Tongue (tissue), 2 donors: ENCODE data around the gene CLIP4. TPM values are rescaled to one million over a fixed set of nuclear protein-coding genes. Genes with fewer than 3 reads are reported as not detected.

Experiments
- DNase-seq: peaks from one replicate; pipeline ENCODE4 v3.0.0-alpha.2; 2015
- total RNA-seq: library from RNA; depleted of rRNA; stranded (reverse); fragments of >200 nt; gene quantifications from one replicate; pipeline ENCODE4 v1.2.3, GENCODE V29; 2014

The CLIP4 gene
- total RNA-seq, 1 donor from 2014 or later, result 74.8 TPM

DNA sequence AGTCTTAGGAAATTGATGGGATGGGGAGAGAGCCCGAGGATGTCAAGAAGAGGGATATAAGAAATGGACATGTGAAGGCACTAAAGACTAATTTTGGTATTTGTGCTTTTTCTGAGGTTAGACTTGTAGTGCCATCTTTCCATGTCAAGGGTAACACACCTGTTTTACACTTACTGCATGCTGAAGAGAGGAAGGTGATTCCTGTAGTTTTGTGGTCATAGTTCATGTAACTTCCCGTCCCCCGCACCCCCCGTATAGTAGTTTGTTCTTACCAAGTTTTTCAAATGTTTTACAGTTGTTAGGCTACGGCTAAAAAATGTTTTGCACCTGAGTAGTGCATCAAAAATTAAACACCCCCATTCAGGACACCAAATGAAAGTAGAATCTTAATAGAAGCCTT, 73.8 kb downstream of the CLIP4 start:
- no peak for DNase-seq

- no peak for DNase-seq
Measured at GRCh38 chr2:29191817-29192216, 76.6 kb downstream of the CLIP4 start.

- DNase-seq, result no peak
Measured at GRCh38 chr2:29192526-29192925, 77.3 kb downstream of the CLIP4 start.

GRCh38 chr2:29193111-29193510, 77.9 kb downstream of the CLIP4 start:
- DNase-seq, result no peak

- DNase-seq, result no peak
Measured at GRCh38 chr2:29193681-29194080, 78.5 kb downstream of the CLIP4 start.

GRCh38 chr2:29195796-29196195, 80.6 kb downstream of the CLIP4 start:
- DNase-seq, result no peak

- peak; percentile 83 for DNase-seq
Measured at GRCh38 chr2:29196792-29197788, 81.9 kb downstream of the CLIP4 start.

DNA sequence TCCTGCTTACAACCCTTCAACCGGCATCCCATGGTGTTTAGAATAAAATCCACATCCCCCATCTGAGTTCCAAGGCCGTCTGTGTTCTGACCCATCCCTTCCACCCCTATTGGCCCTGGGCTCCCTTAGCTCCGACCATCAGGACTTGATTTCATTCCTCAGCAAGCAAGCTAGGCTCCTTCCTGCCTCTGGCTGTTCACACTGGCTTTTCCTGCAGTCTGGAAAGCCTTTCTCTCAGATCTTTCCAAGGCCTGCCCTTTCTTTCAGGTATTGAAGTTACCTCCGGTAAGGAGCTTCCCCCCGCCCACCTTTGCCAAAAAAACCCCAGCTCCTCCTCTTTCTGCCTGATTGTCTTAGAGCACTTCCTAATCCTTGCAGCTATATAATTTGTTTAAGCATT, 86.8 kb downstream of the CLIP4 start:
- no peak for DNase-seq

GRCh38 chr2:29202819-29203495, 87.7 kb downstream of the CLIP4 start:
- DNase-seq, result no peak

DNA sequence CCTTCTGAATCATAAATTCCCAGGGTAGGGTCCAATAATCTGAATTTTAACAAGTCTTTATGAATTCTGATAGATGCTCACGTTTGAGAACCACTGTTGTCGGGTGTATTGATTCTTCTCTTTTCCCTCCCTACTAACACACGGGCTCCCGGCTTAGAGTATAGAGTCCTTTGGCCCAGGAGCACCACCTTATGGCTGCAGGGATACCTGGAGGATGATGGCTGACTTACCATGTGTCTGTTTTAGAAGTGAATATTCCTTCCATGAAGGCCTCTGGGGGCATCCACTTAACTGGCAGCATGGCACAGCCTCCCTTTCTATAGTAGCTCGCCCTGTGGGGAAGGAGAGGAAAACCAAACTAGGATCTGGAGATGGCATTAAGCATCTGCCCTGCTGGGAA, 91.7 kb downstream of the CLIP4 start:
- no peak for DNase-seq

DNA sequence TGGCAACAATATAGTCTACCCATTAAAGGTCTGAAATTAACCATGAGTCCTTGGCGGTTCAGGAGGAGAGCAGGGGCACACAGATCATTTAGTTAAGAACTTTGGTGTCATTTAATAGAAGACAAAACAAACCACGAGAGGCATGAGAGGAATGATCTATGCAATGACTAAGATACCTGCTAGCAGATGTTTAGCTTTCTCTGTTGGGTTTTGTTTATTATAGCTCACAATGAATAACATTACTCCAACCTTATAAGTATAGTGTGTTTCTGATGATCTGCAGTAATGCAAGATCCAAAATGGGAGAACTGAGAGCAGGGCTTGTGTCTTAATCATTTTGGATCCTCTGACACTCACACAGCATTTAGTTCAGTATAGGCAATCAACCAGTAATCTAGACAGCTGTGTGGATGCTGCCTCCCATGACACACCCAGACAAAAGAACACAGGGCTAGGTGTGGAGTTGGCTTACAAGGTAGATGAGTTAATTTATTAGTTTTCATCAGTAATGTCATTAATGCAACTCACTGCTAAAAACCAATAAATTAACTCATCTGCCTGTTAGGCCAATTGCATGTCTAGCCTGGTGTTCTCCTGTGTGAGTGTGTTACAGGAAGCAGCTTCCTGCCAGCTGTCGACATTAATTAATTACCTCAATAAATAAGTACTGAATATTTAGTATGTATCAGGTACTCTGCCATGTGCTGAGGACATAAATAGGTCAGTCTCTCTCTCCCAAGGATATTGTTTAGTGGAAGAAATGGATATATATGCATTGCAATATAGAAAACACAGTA, 92.3 kb downstream of the CLIP4 start:
- DNase-seq, result no peak

DNA sequence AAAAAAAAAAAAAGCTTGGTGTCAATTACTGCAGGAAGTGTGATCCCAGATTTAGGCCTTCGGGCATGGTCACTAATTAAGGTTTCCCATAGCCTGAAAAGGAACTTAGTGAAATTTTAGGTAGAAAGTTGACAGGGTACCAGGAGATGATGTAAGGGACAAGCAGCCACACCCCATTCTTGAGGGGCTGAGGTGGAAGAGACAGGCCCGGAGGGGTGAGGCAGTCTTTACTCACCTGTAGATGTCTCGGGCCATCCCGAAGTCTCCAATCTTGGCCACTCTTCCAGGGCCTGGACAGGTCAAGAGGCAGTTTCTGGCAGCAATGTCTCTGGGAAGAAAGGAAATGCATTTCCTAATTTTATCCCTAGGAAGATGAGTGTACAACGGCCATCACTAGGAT, 94.3 kb downstream of the CLIP4 start:
- no peak for DNase-seq

- DNase-seq, result peak; percentile 10
Measured at GRCh38 chr2:29212009-29212408, 96.8 kb downstream of the CLIP4 start.

DNA sequence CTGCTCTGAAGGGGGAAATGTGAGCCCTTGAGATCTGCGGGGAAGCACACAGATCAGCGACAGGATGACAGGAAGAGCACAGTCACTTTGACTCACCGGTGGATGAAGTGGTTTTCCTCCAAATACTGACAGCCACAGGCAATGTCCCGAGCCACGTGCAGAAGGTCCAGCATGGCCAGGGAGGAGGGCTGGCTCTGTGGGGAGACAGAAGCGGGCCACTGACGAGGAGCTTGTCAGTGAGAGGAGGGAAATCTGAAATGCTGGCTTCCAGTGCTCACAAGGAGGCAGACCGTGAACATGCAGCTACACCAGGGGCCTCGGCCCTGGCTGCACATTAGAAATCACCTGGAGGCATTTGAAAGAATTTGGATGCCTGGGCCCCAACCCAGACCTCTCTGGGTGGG, 98.7 kb downstream of the CLIP4 start:
- no peak for DNase-seq

GRCh38 chr2:29215073-29215472, 99.9 kb downstream of the CLIP4 start:
- no peak for DNase-seq

DNA sequence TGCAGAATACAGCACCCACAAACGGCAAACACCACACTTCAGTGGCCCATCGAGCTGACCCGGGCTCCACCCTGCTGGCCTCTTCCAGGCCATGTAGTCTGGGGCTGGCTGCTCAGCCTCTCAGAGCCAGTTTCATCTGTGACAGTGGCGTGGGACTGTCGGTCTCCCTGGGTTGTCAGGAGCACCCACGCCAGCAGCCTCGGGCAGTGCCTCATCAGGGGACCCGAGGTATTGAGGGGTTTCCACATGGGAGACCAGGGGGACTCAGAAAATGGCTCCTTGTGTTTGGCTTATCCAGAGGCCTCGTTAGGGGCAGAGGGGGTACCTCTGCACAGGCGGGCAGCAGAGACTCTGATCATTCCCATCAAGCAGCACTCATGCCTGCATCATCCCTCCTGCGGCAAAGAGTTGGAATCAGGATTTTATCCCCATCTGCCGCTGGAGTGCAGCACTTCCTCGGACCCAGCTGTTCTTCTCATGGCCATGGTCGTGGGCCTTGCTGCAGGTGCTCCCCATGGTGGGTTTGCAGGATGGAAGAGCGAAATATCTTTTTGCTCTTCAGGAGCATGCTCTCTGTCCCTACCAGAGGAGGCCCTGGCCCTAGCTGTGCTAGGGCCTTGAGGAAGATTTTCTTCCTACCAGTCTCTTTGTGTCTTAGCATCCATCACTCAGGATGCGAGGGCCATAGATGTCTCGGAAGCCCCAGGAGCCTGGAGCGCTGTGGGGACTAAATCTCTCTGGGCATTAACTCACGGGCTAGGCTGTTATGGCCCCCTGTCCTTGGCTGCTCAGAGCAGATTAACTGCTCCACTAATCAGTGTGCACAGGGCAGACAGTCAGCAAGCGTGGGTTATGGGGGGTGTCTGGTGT, 100.8 kb downstream of the CLIP4 start:
- no peak for DNase-seq

- no peak for DNase-seq
Measured at GRCh38 chr2:29216609-29216909, 101.3 kb downstream of the CLIP4 start.

GRCh38 chr2:29218071-29218470, 102.9 kb downstream of the CLIP4 start:
- no peak for DNase-seq

DNA sequence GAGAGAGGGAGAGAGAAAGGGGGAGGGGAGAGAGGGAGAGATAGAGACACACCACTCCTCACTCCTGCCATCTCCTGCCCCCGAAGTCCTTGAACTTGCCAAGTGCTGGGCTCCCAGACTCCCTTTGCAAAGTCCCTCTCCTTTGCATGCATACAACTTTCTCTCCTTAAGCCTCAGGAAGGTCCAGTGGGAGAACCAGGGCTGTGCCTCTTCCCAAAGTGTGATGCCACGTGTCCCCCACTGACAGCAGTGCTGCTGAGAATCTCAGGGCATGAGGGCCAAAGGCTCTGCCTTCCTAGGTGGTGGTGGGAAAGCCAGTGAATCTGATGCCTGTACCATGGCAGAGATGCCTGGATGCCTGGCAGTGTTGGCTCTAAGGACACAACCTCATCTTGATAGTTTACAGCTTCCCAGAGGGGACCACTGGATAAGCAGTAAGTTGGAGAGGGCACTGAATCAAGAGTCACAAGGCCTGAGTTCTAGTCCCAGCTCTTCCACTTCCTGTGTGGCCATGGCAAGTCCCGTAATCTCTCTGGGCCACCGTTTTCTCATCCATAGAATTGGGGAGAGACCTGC, 103.4 kb downstream of the CLIP4 start:
- no peak for DNase-seq

- no peak for DNase-seq
Measured at GRCh38 chr2:29219374-29219773, 104.2 kb downstream of the CLIP4 start.

DNA sequence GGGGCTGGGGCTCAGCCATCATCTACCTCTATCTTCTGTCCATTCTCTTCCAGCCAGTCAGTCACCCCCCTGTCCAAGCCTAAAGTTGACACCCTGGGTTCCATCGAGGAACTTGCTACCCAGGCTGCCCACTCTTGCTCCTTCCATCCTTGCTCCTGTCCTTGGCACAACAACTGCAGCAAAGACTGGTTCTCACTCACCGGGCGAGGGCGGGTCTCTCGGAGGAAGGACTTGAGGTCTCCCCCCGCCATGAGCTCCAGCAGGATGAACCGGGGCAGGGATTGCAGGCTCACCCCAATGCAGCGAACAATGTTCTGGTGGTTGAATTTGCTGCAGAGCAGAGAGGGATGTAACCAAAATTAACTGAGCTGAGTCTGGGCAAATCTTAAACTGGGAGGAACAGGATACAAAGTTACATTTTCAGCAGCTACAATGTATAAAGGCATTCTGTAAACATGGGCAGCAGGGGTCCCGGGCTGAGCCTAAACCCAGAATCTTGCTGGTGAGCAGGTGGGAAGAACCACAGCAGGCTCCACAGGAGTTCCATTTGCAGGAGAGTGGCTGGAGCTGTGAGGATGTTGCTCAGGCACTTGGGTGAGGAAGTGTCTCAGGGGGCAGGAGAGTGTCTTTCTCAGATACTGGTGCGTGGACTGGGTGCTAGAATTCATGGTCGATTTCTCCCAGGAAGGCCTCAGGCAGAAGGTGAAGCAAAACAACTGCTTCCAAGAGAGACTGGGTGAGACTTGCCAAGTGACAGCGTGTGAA, 105.5 kb downstream of the CLIP4 start:
- no peak for DNase-seq
